ENCODE measurements around the gene ARHGAP9.
A peak's percentile ranks its signal among the peaks of the same experiment; 100 is the strongest.

Gene ARHGAP9

GRCh38 chr12:57464569-57464968 lies 15.1 kb downstream of the ARHGAP9 start:
- TF ChIP-seq CTCF (IDR thresholded peaks at IDR 0.05; ENCODE audit: low read depth, low read length) = no peak
- no peak for DNase-seq
- Histone ChIP-seq H3K36me3 (0 out of 2 replicates have a peak, but pooled peaks cover 4% of the 10 kb centered on the region), H3K4me3 (ENCODE audit: low read depth, low read length) (no peak overlapping the region), H3K27me3 (ENCODE audit: insufficient read depth, low read depth, severe bottlenecking) (peaks cover 2% of the 10 kb centered on the region), H3K9me3 (ENCODE audit: severe bottlenecking) (no peaks in the 10 kb centered on the region), H3K27ac (peak overlapping the region; percentile 98)

- DNase-seq = no peak
- Histone ChIP-seq H3K36me3 (peaks cover 11% of the 10 kb centered on the region), H3K27ac (peak overlapping the region; percentile 98), H3K9me3 (ENCODE audit: severe bottlenecking) (no peaks in the 10 kb centered on the region), H3K4me3 (ENCODE audit: low read depth, low read length) (peak overlapping the region; percentile 74), H3K27me3 (ENCODE audit: insufficient read depth, low read depth, severe bottlenecking) (peaks cover 2% of the 10 kb centered on the region)
- TF ChIP-seq CTCF (IDR thresholded peaks at IDR 0.05; ENCODE audit: low read depth, low read length) = no peak
These were observed 16.8 kb downstream of the ARHGAP9 start for GRCh38 chr12:57462912-57463253.

GRCh38 chr12:57462251-57462911 lies 17.3 kb downstream of the ARHGAP9 start:
- Histone ChIP-seq H3K9me3 (ENCODE audit: severe bottlenecking) (no peaks in the 10 kb centered on the region), H3K4me3 (ENCODE audit: low read depth, low read length) (peak overlapping the region; percentile 74), H3K36me3 (peaks cover 16% of the 10 kb centered on the region), H3K27ac (peak overlapping the region; percentile 98), H3K27me3 (ENCODE audit: insufficient read depth, low read depth, severe bottlenecking) (peaks cover 2% of the 10 kb centered on the region)
- TF ChIP-seq CTCF (IDR thresholded peaks at IDR 0.05; ENCODE audit: low read depth, low read length) = peak; percentile 93
- peak; percentile 96 for DNase-seq

GRCh38 chr12:57461917-57462250 lies 17.8 kb downstream of the ARHGAP9 start:
- no peaks in the 10 kb centered on the region for H3K9me3 ChIP-seq (ENCODE audit: severe bottlenecking)
- H3K36me3 ChIP-seq = peaks cover 20% of the 10 kb centered on the region
- no peak for DNase-seq
- peak overlapping the region; percentile 74 for H3K4me3 ChIP-seq (ENCODE audit: low read depth, low read length)
- H3K27me3 ChIP-seq (ENCODE audit: insufficient read depth, low read depth, severe bottlenecking) = peaks cover 2% of the 10 kb centered on the region
- H3K27ac ChIP-seq = peak overlapping the region; percentile 98
- no peak for TF ChIP-seq CTCF (IDR thresholded peaks at IDR 0.05; ENCODE audit: low read depth, low read length)

- TF ChIP-seq CTCF (IDR thresholded peaks at IDR 0.05; ENCODE audit: low read depth, low read length) = no peak
- Histone ChIP-seq H3K27me3 (ENCODE audit: insufficient read depth, low read depth, severe bottlenecking) (peaks cover 2% of the 10 kb centered on the region), H3K36me3 (peaks cover 24% of the 10 kb centered on the region), H3K9me3 (ENCODE audit: severe bottlenecking) (no peaks in the 10 kb centered on the region), H3K4me3 (ENCODE audit: low read depth, low read length) (peak overlapping the region; percentile 74), H3K27ac (peak overlapping the region; percentile 98)
- peak; percentile 74 for DNase-seq
These were observed 18.3 kb downstream of the ARHGAP9 start for GRCh38 chr12:57461276-57461916.

Data from WERI-Rb-1 (cell line).